GM19452 (cell line): ENCODE measurements around the gene TOR4A.
A peak's percentile ranks its signal among the peaks of the same experiment; 100 is the strongest.
"Not testable (repeated sequence)": the region's sequence is repeated elsewhere in the genome, so short reads cannot be mapped to it uniquely, and the experiment has no call there.

Source experiments
- ATAC-seq: cut with Tn5 transposase; IDR thresholded peaks from one replicate; pipeline ENCODE4 v1.9.1; 2021; ENCODE audit not compliant: unreplicated experiment

The TOR4A gene

GRCh38 chr9:137251490-137252268 is 25.8 kb upstream of the TOR4A start:
- ATAC-seq: no peak

GRCh38 chr9:137252555-137253506 is 24.7 kb upstream of the TOR4A start:
- no peak for ATAC-seq

- no peak for ATAC-seq
Observed at GRCh38 chr9:137253717-137254623, 23.6 kb upstream of the TOR4A start.

DNA sequence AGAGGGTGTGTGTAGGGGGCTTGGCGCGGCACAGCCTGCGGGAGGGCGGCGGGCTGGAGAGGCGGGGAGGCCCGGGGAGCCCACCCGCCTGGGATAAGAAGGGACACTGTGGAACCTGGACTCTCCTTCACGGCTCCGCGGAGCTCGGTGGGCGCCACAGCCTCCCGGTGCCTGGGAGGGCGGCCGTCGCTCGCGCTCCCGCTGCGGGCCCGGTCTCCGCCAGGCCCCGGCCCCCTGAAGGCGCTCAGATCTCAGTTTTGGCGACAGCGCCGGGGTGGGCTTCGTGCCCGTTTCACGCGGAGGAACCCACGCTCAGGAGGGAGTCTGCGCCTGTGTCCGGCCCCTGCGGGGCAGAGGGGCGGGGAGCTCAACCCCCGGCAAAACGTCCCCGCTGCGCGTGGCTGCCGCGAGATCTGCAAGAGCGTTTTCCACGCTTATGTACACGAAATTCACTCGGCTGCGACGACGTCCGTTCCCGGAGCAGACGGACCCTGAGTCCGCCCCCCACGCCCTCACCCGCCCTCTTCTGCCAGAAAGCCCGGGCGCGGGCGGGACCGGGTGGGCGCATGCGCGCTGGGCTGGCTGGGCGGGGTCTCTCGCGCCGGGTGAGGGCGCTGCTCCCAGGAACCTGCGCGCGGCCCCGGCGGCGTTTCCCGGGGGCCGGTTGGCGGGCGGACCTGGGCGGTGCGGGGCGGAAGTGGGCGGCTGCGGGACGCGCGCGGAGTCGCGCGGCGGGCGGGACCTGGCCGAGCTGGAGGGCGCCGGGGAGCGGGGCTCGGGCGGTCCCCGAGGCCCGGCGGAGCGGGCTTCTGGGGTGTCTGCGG is 22.7 kb upstream of the TOR4A start, which contains the start of gene NELFB:
Gene NELFB (plus strand): TSS at position 704 of the 824 bp plus-strand sequence.
- ATAC-seq: peak; percentile 63

- ATAC-seq: peak; percentile 41
Observed at GRCh38 chr9:137255448-137256114, 21.9 kb upstream of the TOR4A start.

DNA sequence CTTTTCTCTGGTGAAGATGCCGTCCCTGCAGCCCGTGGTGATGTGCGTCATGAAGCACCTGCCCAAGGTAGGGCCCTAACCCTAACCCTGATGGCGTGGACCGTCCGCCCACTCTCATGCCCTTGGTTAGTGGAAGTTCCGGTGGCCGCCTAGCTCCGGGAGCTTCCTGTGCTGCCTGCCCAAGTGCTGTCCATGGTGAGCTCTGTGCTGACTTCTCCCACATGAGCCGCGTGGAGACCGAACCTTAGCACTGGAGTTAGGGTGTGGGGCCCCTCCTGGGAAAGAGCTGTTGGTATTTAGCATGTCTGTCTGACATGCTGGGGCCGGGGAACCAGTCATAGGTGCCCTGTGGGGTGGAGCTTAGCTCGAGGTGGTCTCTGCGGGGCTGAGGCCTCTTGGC is 21.2 kb upstream of the TOR4A start:
- no peak for ATAC-seq

DNA sequence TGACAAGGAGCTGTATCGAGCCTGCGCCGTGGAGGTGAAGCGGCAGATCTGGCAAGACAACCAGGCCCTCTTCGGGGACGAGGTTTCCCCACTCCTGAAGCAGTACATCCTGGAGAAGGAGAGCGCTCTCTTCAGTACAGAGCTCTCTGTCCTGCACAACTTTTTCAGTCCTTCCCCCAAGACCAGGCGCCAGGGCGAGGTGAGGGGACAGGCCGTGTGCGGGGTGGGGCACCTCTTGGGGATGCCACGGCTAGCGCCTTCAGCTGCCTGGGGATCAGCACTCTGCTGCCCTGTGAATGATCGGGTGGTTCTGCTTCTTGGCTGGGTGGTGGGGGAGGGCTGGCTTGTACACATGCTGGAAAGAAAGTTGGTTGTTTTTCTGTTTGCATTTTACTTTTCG is 20.7 kb upstream of the TOR4A start:
- ATAC-seq: no peak

- ATAC-seq: not testable (repeated sequence)
Observed at GRCh38 chr9:137262173-137262908, 15.2 kb upstream of the TOR4A start.

DNA sequence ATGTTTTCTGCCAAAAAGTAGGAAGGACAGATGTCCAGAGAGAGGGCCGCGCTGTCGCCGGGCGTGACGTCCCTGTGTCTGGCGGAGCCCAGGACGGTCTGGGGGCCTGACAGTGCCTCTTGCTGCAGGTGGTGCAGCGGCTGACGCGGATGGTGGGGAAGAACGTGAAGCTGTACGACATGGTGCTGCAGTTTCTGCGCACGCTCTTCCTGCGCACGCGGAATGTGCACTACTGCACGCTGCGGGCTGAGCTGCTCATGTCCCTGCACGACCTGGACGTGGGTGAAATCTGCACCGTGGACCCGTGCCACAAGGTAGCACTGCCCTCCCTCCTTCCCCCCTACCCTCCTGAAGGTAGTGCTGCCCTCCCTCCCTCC is 14.6 kb upstream of the TOR4A start:
- no peak for ATAC-seq

- ATAC-seq: no peak
Observed at GRCh38 chr9:137263506-137263905, 14.0 kb upstream of the TOR4A start.

GRCh38 chr9:137264067-137264466 is 13.5 kb upstream of the TOR4A start:
- ATAC-seq: no peak

- ATAC-seq: no peak
Observed at GRCh38 chr9:137265496-137266161, 11.9 kb upstream of the TOR4A start.

DNA sequence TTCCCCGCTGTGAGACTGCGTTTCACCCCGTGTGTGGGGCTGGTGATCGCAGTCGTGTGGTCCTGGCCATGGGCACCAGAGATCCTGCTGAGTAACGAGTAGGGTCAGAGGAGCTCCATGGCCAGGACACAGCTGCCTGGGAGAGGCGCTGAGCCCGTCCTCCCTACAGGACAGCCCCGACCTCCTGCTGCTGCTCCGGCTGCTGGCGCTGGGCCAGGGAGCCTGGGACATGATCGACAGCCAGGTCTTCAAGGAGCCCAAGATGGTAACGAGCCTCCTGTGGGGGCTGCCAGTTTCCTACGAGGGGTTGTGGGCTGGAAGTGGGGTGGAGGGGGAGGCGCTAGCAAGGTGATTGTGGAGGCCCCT is 11.4 kb upstream of the TOR4A start:
- no peak for ATAC-seq

- no peak for ATAC-seq
Observed at GRCh38 chr9:137266585-137267453, 10.7 kb upstream of the TOR4A start.

- ATAC-seq: no peak
Observed at GRCh38 chr9:137267933-137268355, 9.6 kb upstream of the TOR4A start.

- ATAC-seq: no peak
Observed at GRCh38 chr9:137268538-137269201, 8.9 kb upstream of the TOR4A start.
